Activated naive CD4-positive, alpha-beta T cell (primary cell): ENCODE measurements around the gene NECTIN1.

Source experiments
- DNase-seq, 4 experiments: peaks; one replicate each; lab custom pipeline; 2025; lab: John Stamatoyannopoulos, UW

Gene NECTIN1

GRCh38 chr11:119712459-119713358, 16.3 kb downstream of the NECTIN1 start:
- no peak for DNase-seq

GRCh38 chr11:119712006-119712405, 17.0 kb downstream of the NECTIN1 start:
- DNase-seq: no peak

DNA sequence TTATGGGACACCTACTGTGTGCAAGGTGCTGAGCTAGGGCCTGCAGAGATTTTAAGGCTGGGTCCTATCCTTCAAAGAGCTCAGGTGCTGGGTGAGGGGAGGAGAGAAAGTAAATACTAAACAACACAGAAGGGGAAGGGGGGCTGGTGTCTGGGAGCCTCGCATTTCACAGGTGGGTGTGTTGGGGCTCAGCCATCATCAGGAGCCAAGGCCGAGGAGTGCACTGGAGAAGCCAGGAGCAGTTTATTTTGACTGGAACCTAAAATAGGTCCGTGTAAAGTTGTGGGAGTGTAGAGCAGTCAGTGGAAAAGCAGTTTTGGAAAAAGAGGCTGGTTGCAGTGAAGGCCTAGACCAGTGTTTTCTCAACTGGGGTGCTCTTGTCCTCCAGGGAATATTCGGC, 17.5 kb downstream of the NECTIN1 start:
- no peak for DNase-seq

- DNase-seq: no peak
Observed at GRCh38 chr11:119710417-119710816, 18.6 kb downstream of the NECTIN1 start.

DNA sequence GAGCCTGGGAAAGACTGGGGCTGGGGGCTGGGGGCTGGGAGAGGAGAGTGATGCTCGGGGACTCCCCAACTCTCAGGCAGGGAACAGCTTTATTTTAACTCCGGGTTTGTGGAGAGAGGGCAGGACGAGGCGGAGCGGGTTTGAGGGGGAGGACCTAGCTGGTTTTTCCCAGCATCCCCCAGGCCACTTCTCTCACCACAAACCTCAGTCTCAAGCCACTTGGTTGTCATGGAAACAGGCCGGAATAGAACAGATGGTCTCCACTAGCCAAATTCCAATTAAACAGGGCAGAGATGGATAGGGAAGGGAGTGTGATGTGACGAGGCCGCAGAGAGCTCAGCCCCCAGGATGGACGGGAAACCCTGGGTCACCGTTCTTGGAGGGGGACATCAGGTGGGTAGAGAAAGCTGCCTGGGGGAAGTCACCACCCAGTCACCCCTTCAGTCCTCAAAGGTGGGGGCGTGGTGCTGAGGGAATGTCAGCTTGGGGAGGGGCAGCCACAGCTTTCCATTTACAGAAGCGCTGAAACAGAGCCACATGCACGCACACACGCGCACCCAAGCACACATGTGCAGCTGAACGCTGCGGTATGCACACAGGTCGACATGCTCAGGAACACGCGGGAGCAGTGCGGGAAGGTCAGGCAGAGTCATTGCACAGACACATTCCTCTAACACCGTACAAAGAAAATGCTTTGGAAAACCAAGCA, 19.2 kb downstream of the NECTIN1 start:
- DNase-seq: no peak

- no peak for DNase-seq
Observed at GRCh38 chr11:119709171-119709570, 19.8 kb downstream of the NECTIN1 start.

DNA sequence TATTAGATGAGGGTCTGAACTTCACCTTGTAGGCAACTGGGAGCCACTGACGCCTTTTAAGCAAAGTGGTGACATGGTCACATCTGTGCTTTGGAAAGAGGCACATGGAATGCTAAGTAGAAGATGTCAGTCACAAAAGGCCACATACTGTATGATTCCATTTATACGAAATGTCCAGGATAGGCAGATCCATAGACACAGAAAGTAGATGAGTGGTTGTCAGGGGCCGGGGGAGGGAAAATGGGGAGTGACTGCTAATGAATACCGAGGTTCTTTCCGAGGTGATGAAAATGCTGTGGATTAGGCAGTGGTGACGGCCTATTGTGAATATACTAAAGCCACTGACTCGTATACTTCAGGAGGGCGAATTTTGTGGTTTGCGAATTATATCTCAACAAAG, 20.6 kb downstream of the NECTIN1 start:
- DNase-seq: no peak

- no peak for DNase-seq
Observed at GRCh38 chr11:119706887-119707286, 22.1 kb downstream of the NECTIN1 start.

- DNase-seq: no peak
Observed at GRCh38 chr11:119706029-119706428, 23.0 kb downstream of the NECTIN1 start.

DNA sequence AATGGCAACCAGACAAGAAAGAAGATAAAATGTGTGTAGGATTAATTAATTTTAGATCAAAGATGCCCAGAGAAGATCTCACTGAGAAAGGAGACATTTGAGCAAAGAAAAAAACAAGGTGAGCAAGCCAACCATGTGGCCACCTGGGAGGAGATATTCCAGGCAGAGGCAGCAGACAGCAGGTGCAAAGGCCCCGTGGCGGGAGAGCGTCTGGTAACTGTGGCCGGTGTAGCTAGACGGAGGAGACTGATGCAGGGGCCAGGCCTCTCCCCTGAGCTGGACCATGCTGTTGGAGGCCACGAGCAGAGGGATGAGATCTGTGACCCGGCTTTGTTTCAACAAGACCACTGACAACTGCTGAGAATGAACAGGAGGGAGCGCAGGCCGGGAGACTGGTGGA, 23.6 kb downstream of the NECTIN1 start:
- no peak for DNase-seq

GRCh38 chr11:119704849-119705248, 24.2 kb downstream of the NECTIN1 start:
- DNase-seq: no peak

GRCh38 chr11:119701591-119702549, 27.1 kb downstream of the NECTIN1 start:
- DNase-seq: no peak

DNA sequence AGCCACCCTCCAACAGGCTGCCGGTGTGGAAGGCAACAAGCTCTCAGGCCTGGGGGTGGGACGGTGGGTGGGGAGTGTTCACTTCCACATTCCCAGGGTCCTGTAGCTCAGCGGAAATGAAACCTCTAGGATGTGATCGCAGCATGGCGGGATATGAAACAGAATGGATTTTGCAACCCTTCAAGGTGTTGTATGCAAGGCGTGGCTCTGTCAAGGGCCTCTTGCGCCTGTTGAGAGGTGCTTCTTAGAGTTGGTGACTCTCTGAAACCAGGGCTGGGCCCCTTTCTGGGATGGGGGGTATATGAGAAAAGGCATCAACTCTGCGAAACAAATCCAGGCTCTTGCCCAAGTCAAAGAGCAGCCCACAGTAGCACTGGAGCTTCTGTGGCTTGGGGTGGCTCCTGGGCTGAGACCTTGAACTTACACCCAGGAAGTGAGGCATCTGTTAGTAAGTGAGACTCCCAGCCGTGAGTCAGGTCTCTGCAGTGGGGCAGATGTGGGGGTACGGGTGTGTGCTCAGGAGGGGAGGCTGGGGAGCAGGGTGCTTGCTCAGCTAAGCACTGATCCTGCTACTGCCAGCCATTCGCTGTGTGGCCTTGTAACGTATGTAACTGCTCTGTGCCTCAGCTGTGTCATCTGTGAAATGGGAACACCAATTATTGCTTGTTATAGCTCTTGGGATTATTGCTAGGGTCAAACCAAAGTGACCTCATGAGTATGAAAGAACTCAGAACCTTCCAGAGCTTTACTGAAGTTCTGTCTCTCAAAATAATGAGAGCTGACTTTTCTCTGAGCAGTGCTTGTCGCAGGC, 28.3 kb downstream of the NECTIN1 start:
- no peak for DNase-seq

- DNase-seq: no peak
Observed at GRCh38 chr11:119700030-119700429, 29.0 kb downstream of the NECTIN1 start.

- no peak for DNase-seq
Observed at GRCh38 chr11:119699227-119699626, 29.8 kb downstream of the NECTIN1 start.

DNA sequence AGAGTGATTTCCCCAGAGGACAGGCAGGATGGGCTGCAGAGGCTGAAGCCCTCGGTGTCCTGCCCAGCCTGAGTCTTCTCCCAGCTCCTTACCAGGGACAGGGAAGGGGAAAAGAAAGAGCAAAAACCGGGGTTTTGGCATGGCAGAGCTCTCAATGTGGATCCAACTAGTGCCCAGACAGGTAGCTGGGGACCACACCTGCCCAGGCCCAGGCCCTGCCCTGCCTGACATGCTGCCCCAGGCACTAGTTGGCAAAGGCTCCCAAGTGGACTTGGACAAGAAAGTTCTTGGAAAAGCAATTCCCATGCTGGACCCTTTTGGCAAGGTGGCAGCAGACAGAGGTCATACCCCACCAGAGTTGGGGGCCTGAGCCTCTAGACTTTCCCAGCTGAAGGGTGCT, 31.1 kb downstream of the NECTIN1 start:
- no peak for DNase-seq

GRCh38 chr11:119697445-119697844, 31.6 kb downstream of the NECTIN1 start:
- no peak for DNase-seq

DNA sequence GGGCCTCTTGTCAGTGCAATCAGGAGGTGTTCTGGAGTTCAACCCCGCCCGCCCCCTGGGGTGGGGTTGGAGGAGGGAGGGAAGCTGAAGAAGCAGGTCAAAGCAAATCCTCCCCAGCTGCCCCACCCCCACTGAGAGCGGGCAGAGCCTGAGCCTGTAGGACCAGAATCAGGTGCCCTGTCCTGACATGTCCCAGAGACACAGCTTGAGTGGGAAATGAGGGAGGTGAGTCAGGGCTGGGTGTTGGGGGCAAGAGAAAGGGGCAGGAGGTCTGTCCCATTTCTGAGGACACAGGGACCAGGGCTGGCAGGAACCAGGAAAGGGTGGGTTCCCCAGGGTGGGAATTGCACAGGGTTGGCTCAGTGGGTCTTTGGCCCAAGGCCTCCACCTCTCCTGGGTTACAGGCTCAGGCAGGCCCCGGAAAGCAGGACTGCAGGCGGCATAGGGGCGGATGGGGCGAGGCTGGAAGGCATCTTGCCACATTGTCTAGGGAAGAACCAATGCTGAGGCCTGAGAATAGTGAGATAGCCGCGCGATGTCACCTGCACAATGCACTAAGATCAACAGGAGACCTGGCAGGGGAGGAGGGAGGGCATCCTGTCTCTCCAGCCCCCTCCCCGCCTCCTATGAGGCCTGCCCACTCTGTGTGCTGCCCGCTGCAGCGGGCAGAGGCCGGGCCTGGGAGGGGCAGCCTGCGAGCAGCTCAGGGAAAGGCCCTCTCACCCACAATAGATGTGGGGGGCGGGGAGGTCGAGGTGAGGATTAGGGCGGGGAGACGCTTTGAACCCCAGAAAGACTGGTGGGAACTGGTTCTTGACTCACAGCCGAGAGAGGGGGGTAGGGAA, 32.4 kb downstream of the NECTIN1 start:
- DNase-seq: no peak

DNA sequence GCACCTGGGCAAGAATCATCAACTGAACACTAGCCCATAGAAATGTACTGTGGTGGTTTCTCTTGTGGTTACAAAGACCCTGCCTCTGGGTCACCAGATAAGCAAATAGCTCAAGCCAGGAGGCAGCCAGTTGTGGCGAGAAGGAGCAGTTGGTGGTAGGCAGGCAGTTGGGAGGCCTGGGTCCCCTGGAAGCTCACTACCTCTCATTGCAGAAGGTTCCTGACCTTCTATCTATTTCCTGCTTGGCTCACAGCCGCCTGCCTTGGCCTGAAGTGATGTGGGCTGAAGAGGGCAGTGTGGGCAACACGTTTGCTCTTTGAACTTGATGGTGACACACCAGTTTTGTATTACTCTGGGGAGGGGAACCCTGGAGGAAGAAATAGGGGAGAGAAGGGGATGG, 34.7 kb downstream of the NECTIN1 start:
- DNase-seq: no peak

GRCh38 chr11:119693253-119693815, 35.7 kb downstream of the NECTIN1 start:
- no peak for DNase-seq
